OCI-LY1 (cell line): ENCODE data around the gene FXYD3.

ENCODE experiments used
- H2AFZ ChIP-seq: fragments of 200-600 bp; sonication (generic), shearing (Covaris generic); 2 replicates; pipeline ENCODE4 v1.6.0; 2014; ENCODE audit warnings: antibody characterized with exemption, mild to moderate bottlenecking, low read length
- H3F3A ChIP-seq: fragments of 200-600 bp; sonication (generic), shearing (Covaris generic); 2 replicates; pipeline ENCODE4 v1.6.0; 2014; ENCODE audit warnings: mild to moderate bottlenecking, antibody characterized with exemption, low read length, moderate library complexity; ENCODE audit not compliant: insufficient read depth
- H3K27ac ChIP-seq: fragments of 200-600 bp; sonication (generic); 2 replicates; pipeline ENCODE4 v1.5.1; 2014; ENCODE audit warnings: low read length, mixed run types, mild to moderate bottlenecking, low read depth; ENCODE audit not compliant: poor library complexity, severe bottlenecking
- H3K27me3 ChIP-seq: fragments of 200-600 bp; sonication (generic); 2 replicates; pipeline ENCODE4 v1.6.0; 2014; ENCODE audit warnings: antibody characterized with exemption, mild to moderate bottlenecking, low read length, moderate library complexity; ENCODE audit not compliant: insufficient read depth
- H3K36me3 ChIP-seq: fragments of 200-600 bp; sonication (generic); 2 replicates; pipeline ENCODE4 v1.6.1; 2014; ENCODE audit warnings: mild to moderate bottlenecking, antibody characterized with exemption, low read length, moderate library complexity, mixed read lengths; ENCODE audit not compliant: insufficient read depth
- H3K4me1 ChIP-seq: fragments of 200-600 bp; sonication (generic); 2 replicates; pipeline ENCODE4 v1.5.1; 2014; ENCODE audit warnings: mild to moderate bottlenecking, low read length, moderate library complexity; ENCODE audit not compliant: insufficient read depth, severe bottlenecking
- H3K4me2 ChIP-seq: fragments of 200-600 bp; sonication (generic), shearing (Covaris generic); 2 replicates; pipeline ENCODE4 v1.6.1; 2014; ENCODE audit warnings: low read length
- H3K4me3 ChIP-seq: fragments of 200-600 bp; sonication (generic); 2 replicates; pipeline ENCODE4 v1.5.1; 2014; ENCODE audit warnings: low read length, low read depth, mild to moderate bottlenecking, mixed read lengths; ENCODE audit not compliant: poor library complexity, severe bottlenecking
- H3K79me2 ChIP-seq: fragments of 200-600 bp; shearing (Covaris generic); 2 replicates; pipeline ENCODE4 v1.6.1; 2016; ENCODE audit warnings: mixed run types, low read length, mixed read lengths; ENCODE audit not compliant: insufficient read depth
- H3K9ac ChIP-seq: fragments of 200-600 bp; sonication (generic), shearing (Covaris generic); 2 replicates; pipeline ENCODE4 v1.6.1; 2014; ENCODE audit warnings: mild to moderate bottlenecking, low read length, mixed read lengths
- H3K9me2 ChIP-seq: fragments of 200-600 bp; sonication (generic), shearing (Covaris generic); 2 replicates; pipeline ENCODE4 v1.6.1; 2014; ENCODE audit warnings: low read depth, mild to moderate bottlenecking, low read length, mixed read lengths
- H3K9me3 ChIP-seq: fragments of 200-600 bp; shearing (Covaris generic); 2 replicates; pipeline ENCODE4 v1.6.1; 2014; ENCODE audit warnings: low read length, mixed read lengths
- H4K20me1 ChIP-seq: fragments of 200-600 bp; sonication (generic), shearing (Covaris generic); 2 replicates; pipeline ENCODE4 v1.6.0; 2016; ENCODE audit warnings: mild to moderate bottlenecking, low read length; ENCODE audit not compliant: insufficient read depth
- EZH2 ChIP-seq: fragments of 200-600 bp; sonication (generic), shearing (Covaris generic); IDR thresholded peaks from 2 replicates; pipeline ENCODE4 v1.8.0; 2017; ENCODE audit warnings: borderline replicate concordance, mixed run types, mild to moderate bottlenecking, antibody characterized with exemption, low read length, moderate library complexity, mixed read lengths
- TF ChIP-seq, protein P1 (sequence below): fragments of 200-600 bp; sonication (generic), shearing (Covaris generic); IDR thresholded peaks from 2 replicates; pipeline ENCODE4 v1.5.1; 2017; ENCODE audit warnings: mild to moderate bottlenecking, antibody characterized with exemption, low read length, moderate library complexity, mixed read lengths

The FXYD3 gene

DNA sequence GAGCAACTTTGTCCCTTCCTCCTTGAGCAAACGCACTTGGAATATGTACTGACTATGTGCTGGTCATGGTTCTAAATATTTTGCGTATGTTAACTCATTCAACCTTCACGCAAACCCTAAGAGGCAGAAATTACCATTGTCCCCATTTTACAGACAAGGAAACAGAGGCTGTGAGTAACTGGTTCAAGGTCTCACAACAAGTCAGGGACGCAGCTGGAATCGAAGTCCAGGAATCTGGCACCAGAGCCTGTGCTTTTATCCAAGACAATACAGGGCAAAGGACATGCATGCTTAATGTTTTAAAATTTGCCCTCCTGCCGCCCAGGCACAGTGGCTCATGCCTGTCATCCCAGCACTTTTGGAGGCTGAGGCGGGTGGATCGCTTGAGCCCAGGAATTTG lies 44.0 kb downstream of the FXYD3 start:
- Histone ChIP-seq H3K27me3 (no peaks in the 10 kb centered on the region), H2AFZ (no peak overlapping the region), H3K9me2 (no peaks in the 10 kb centered on the region), H3K4me2 (no peak overlapping the region), H3K4me1 (peaks cover 14% of the 10 kb centered on the region), H3F3A (no peaks in the 10 kb centered on the region), H3K79me2 (no peaks in the 10 kb centered on the region), H4K20me1 (no peaks in the 10 kb centered on the region), H3K9me3 (peaks cover 23% of the 10 kb centered on the region), H3K27ac (no peak overlapping the region), H3K4me3 (no peak overlapping the region), H3K36me3 (peaks cover 85% of the 10 kb centered on the region), H3K9ac (no peak overlapping the region)
- TF ChIP-seq EZH2 = no peak
- TF ChIP-seq, protein P1, sequence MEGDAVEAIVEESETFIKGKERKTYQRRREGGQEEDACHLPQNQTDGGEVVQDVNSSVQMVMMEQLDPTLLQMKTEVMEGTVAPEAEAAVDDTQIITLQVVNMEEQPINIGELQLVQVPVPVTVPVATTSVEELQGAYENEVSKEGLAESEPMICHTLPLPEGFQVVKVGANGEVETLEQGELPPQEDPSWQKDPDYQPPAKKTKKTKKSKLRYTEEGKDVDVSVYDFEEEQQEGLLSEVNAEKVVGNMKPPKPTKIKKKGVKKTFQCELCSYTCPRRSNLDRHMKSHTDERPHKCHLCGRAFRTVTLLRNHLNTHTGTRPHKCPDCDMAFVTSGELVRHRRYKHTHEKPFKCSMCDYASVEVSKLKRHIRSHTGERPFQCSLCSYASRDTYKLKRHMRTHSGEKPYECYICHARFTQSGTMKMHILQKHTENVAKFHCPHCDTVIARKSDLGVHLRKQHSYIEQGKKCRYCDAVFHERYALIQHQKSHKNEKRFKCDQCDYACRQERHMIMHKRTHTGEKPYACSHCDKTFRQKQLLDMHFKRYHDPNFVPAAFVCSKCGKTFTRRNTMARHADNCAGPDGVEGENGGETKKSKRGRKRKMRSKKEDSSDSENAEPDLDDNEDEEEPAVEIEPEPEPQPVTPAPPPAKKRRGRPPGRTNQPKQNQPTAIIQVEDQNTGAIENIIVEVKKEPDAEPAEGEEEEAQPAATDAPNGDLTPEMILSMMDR = no peak

DNA sequence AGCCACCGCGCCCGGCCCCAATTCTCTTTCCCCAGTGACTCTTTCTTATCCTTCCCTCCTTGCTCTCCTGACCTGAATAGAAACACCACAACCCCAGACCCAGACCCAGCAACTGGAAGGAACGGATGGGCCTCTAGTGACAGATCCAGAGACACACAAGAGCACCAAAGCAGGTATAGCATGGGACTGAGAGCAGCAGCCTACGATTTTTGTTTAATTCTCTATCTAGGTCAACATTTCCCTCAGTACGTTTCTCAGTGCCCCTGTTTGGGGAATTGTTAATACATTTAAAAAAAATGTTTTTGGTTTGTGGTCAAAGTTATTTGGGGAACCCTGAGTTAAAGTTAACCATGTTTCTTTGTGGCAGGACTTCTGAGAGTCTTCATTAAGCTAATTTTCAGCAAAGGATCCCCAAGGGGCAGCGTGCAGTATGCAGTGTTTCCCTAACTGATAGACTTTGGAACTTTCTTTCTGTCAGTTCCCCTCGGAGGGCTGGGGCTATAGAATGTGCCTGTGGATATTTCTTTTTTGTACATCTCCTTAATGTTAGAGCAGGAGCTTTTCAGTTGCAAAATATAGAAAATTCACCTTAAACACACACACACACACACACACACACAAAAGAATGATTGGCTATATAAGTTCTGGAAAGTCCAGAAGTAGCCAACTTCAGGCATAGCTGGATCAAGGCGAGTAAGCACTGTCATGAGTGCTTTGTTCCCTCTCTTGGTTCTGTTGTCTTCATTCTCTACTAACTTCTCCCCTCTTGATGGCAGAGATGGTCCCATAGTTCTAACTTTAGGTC lies 45.2 kb downstream of the FXYD3 start:
- Histone ChIP-seq H3K9me3 (peaks cover 28% of the 10 kb centered on the region), H3K4me2 (no peak overlapping the region), H3K27me3 (no peaks in the 10 kb centered on the region), H3K79me2 (no peaks in the 10 kb centered on the region), H3K36me3 (peaks cover 97% of the 10 kb centered on the region), H3K9ac (no peak overlapping the region), H2AFZ (no peak overlapping the region), H4K20me1 (no peaks in the 10 kb centered on the region), H3K4me3 (no peak overlapping the region), H3F3A (no peaks in the 10 kb centered on the region), H3K27ac (no peak overlapping the region), H3K4me1 (peaks cover 10% of the 10 kb centered on the region), H3K9me2 (no peaks in the 10 kb centered on the region)
- TF ChIP-seq, protein P1 = no peak
- no peak for TF ChIP-seq EZH2

DNA sequence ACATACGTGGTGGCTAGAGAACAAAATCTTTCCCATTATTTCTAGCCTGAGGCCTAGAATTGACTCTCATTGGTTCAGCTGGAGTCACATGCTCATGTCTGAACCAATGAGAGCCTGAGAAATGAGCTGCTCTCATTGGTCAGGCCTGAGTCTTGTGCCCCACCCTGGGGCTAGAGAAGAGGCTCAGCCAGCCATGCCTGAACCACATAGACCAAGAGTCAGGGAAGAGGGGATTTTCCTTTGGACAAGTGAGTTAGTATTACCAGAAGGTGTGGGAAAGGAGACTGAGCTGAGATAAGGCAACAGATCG lies 45.8 kb downstream of the FXYD3 start:
- TF ChIP-seq, protein P1 = no peak
- TF ChIP-seq EZH2 = no peak
- Histone ChIP-seq H3K79me2 (no peaks in the 10 kb centered on the region), H3K9me3 (peaks cover 29% of the 10 kb centered on the region), H3K9ac (no peak overlapping the region), H3K4me2 (no peak overlapping the region), H3K9me2 (no peaks in the 10 kb centered on the region), H2AFZ (no peak overlapping the region), H3K36me3 (peaks cover 100% of the 10 kb centered on the region), H3K4me1 (peaks cover 4% of the 10 kb centered on the region), H3F3A (no peaks in the 10 kb centered on the region), H4K20me1 (no peaks in the 10 kb centered on the region), H3K27ac (no peak overlapping the region), H3K4me3 (no peak overlapping the region), H3K27me3 (no peaks in the 10 kb centered on the region)
